Measurements from ENCODE around the gene ANKRD9. TPM values are rescaled to one million over a fixed set of nuclear protein-coding genes. Genes with fewer than 3 reads are reported as not detected.

ANKRD9 gene
- total and polyA plus RNA-seq, 2 of the 13 experiments (the other 11 are each of a cell fraction or from before 2014, with no cell fraction given): 10.0 to 15.0 TPM

DNA sequence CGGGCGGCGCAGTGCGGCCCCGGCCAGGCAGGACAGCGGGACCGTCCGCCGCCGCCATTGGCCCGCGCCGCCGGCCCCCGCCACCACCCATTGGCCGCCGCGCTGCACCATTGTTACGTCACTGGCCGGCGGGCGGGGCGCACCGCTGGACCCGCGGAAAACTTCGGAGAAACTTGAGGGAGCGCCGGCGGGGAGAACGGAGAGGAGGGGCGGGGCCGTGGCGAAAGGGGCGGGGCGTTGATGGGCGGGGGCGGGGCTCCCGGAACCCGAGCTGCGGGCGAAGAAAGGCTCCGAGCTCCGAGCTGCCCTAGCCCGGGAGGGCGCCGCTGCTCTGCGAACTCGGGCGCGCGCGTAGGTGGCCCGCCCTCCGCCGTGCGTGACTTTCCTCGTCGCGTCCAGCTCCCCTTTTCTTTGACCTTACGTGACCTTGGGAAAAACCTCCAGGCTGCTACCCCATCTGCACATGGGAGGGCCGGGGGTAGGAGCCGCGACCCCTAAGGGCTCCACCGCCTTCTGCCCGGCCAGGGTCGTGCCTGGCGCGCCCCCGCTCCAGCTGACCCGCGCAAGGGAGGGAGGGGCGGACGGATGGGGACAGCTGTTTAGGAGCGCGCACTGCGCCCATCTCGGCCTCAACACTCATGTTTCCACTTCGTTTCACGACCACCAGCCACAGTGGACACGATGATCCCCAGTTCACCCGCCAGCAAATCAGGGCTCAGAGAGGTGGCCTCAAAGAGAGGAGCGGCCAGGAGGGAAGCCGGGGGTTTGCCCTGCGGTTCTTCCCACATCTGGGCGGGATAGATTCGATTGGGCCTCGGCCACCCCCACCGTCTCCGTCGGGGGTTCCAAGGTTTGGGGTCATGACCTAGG lies at the start of gene ANKRD9 (continued):
- no peak for TF ChIP-seq ZNF678 (CRISPR knock-in tag; IDR thresholded peaks at IDR 0.05)
- 0 out of 2 replicates have a peak, but pooled peaks have one; percentile 47 for TF ChIP-seq ZNF543 (CRISPR knock-in tag; IDR thresholded peaks at IDR 0.05)
- TF ChIP-seq ZNF12 (CRISPR knock-in tag; IDR thresholded peaks at IDR 0.05): no peak
- TF ChIP-seq ZFAT (CRISPR knock-in tag; conservative IDR thresholded peaks at IDR 0.05): no peak
- TF ChIP-seq NFYB (CRISPR knock-in tag; IDR thresholded peaks at IDR 0.05): peak; percentile 73
- TF ChIP-seq ZNF737 (CRISPR knock-in tag; IDR thresholded peaks at IDR 0.05; ENCODE audit: borderline replicate concordance): no peak
- TF ChIP-seq TBX2 (CRISPR knock-in tag; IDR thresholded peaks at IDR 0.05; ENCODE audit: borderline replicate concordance): no peak
- TF ChIP-seq SMARCC2 (IDR thresholded peaks at IDR 0.05): no peak
- no peak for TF ChIP-seq MAFK (conservative IDR thresholded peaks at IDR 0.05 in 1 of 2, IDR thresholded peaks at IDR 0.05 in 1 of 2; ENCODE audit: low read length in 2 of 2)
- peak; percentile 21; the same call in 1 of the 2 replicates for TF ChIP-seq YEATS4 (CRISPR knock-in tag; IDR thresholded peaks at IDR 0.05; ENCODE audit: borderline replicate concordance)
- 0 out of 2 replicates have a peak, but pooled peaks have one; percentile 34 for TF ChIP-seq MTA1 (CRISPR knock-in tag; IDR thresholded peaks at IDR 0.05; ENCODE audit: borderline replicate concordance)
- no peak for TF ChIP-seq SALL2 (CRISPR knock-in tag; IDR thresholded peaks at IDR 0.05)
- TF ChIP-seq NPAS2 (CRISPR knock-in tag; IDR thresholded peaks at IDR 0.05; ENCODE audit: borderline replicate concordance): no peak
- TF ChIP-seq, protein P1, sequence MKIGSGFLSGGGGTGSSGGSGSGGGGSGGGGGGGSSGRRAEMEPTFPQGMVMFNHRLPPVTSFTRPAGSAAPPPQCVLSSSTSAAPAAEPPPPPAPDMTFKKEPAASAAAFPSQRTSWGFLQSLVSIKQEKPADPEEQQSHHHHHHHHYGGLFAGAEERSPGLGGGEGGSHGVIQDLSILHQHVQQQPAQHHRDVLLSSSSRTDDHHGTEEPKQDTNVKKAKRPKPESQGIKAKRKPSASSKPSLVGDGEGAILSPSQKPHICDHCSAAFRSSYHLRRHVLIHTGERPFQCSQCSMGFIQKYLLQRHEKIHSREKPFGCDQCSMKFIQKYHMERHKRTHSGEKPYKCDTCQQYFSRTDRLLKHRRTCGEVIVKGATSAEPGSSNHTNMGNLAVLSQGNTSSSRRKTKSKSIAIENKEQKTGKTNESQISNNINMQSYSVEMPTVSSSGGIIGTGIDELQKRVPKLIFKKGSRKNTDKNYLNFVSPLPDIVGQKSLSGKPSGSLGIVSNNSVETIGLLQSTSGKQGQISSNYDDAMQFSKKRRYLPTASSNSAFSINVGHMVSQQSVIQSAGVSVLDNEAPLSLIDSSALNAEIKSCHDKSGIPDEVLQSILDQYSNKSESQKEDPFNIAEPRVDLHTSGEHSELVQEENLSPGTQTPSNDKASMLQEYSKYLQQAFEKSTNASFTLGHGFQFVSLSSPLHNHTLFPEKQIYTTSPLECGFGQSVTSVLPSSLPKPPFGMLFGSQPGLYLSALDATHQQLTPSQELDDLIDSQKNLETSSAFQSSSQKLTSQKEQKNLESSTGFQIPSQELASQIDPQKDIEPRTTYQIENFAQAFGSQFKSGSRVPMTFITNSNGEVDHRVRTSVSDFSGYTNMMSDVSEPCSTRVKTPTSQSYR (CRISPR knock-in tag; IDR thresholded peaks at IDR 0.05; ENCODE audit: borderline replicate concordance): no peak
- no peak for TF ChIP-seq TCF12 (IDR thresholded peaks at IDR 0.05)
- TF ChIP-seq TCF12 (CRISPR knock-in tag; IDR thresholded peaks at IDR 0.05): no peak
- no peak for TF ChIP-seq KAT2B (IDR thresholded peaks at IDR 0.05; ENCODE audit: borderline replicate concordance, low read depth, low read length)
- TF ChIP-seq CCAR2 (optimal IDR thresholded peaks at IDR 0.05; ENCODE audit: low read depth, low read length): no peak
- TF ChIP-seq ZNF558 (CRISPR knock-in tag; IDR thresholded peaks at IDR 0.05; ENCODE audit: borderline replicate concordance): no peak
- no peak for TF ChIP-seq ZC3H4 (CRISPR knock-in tag; IDR thresholded peaks at IDR 0.05; ENCODE audit: borderline replicate concordance)
- no peak for TF ChIP-seq ZNF275 (CRISPR knock-in tag; IDR thresholded peaks at IDR 0.05; ENCODE audit: borderline replicate concordance)
- peak; percentile 24; the same call in 1 of the 2 replicates for TF ChIP-seq HOXA3 (CRISPR knock-in tag; IDR thresholded peaks at IDR 0.05)
- no peak for TF ChIP-seq KDM5B (CRISPR knock-in tag; IDR thresholded peaks at IDR 0.05; ENCODE audit: borderline replicate concordance)
- no peak for TF ChIP-seq YEATS2 (CRISPR knock-in tag; IDR thresholded peaks at IDR 0.05; ENCODE audit: borderline replicate concordance)
- TF ChIP-seq ZNF891 (CRISPR knock-in tag; IDR thresholded peaks at IDR 0.05): peak; percentile 82; the same call in 1 of the 2 replicates
- no peak for TF ChIP-seq ZNF841 (CRISPR knock-in tag; IDR thresholded peaks at IDR 0.05; ENCODE audit: borderline replicate concordance)
- no peak for TF ChIP-seq NFE2L1 (CRISPR knock-in tag; IDR thresholded peaks at IDR 0.05; ENCODE audit: borderline replicate concordance)
